ENCODE results near the gene UBIAD1. TPM values are rescaled to one million over a fixed set of nuclear protein-coding genes. Genes with fewer than 3 reads are reported as not detected.

UBIAD1 gene
- total and polyA plus RNA-seq, 9 of the 15 experiments (the other 6 are each of a cell fraction or from before 2014, with no cell fraction given), result 6.2 to 34.3 (median 22.3) TPM

- TF ChIP-seq, protein P1, sequence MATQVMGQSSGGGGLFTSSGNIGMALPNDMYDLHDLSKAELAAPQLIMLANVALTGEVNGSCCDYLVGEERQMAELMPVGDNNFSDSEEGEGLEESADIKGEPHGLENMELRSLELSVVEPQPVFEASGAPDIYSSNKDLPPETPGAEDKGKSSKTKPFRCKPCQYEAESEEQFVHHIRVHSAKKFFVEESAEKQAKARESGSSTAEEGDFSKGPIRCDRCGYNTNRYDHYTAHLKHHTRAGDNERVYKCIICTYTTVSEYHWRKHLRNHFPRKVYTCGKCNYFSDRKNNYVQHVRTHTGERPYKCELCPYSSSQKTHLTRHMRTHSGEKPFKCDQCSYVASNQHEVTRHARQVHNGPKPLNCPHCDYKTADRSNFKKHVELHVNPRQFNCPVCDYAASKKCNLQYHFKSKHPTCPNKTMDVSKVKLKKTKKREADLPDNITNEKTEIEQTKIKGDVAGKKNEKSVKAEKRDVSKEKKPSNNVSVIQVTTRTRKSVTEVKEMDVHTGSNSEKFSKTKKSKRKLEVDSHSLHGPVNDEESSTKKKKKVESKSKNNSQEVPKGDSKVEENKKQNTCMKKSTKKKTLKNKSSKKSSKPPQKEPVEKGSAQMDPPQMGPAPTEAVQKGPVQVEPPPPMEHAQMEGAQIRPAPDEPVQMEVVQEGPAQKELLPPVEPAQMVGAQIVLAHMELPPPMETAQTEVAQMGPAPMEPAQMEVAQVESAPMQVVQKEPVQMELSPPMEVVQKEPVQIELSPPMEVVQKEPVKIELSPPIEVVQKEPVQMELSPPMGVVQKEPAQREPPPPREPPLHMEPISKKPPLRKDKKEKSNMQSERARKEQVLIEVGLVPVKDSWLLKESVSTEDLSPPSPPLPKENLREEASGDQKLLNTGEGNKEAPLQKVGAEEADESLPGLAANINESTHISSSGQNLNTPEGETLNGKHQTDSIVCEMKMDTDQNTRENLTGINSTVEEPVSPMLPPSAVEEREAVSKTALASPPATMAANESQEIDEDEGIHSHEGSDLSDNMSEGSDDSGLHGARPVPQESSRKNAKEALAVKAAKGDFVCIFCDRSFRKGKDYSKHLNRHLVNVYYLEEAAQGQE (IDR thresholded peaks at IDR 0.05; ENCODE audit: borderline replicate concordance), result peak; percentile 61
- TF ChIP-seq, protein P1 (CRISPR knock-in tag; IDR thresholded peaks at IDR 0.05; ENCODE audit: low read depth), result no peak
- TF ChIP-seq MECOM (CRISPR knock-in tag; IDR thresholded peaks at IDR 0.05), result no peak
- peak; percentile 12; the same call in 1 of the 2 replicates for TF ChIP-seq RB1 (IDR thresholded peaks at IDR 0.05; ENCODE audit: low read depth)
- TF ChIP-seq ZNF41 (CRISPR knock-in tag; conservative IDR thresholded peaks at IDR 0.05), result no peak
- no peak for TF ChIP-seq HNRNPLL (IDR thresholded peaks at IDR 0.05; ENCODE audit: low read depth, low read length, poor library complexity, severe bottlenecking)
- TF ChIP-seq NCOR1 (IDR thresholded peaks at IDR 0.05), result no peak
- TF ChIP-seq SETDB1 (IDR thresholded peaks at IDR 0.05; ENCODE audit: low read length), result no peak
- TF ChIP-seq CREM (IDR thresholded peaks at IDR 0.05; ENCODE audit: low read depth), result 0 out of 2 replicates have a peak, but pooled peaks have one; percentile 15
- TF ChIP-seq, protein P2, sequence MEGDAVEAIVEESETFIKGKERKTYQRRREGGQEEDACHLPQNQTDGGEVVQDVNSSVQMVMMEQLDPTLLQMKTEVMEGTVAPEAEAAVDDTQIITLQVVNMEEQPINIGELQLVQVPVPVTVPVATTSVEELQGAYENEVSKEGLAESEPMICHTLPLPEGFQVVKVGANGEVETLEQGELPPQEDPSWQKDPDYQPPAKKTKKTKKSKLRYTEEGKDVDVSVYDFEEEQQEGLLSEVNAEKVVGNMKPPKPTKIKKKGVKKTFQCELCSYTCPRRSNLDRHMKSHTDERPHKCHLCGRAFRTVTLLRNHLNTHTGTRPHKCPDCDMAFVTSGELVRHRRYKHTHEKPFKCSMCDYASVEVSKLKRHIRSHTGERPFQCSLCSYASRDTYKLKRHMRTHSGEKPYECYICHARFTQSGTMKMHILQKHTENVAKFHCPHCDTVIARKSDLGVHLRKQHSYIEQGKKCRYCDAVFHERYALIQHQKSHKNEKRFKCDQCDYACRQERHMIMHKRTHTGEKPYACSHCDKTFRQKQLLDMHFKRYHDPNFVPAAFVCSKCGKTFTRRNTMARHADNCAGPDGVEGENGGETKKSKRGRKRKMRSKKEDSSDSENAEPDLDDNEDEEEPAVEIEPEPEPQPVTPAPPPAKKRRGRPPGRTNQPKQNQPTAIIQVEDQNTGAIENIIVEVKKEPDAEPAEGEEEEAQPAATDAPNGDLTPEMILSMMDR (IDR thresholded peaks at IDR 0.05 in 2 of 3, conservative IDR thresholded peaks at IDR 0.05 in 1 of 3; ENCODE audit: insufficient read depth in 2 of 3, low read depth in 1 of 3, low read length in 3 of 3), result peak; percentile 89 to 98 (median 93)
- TF ChIP-seq, protein P3, sequence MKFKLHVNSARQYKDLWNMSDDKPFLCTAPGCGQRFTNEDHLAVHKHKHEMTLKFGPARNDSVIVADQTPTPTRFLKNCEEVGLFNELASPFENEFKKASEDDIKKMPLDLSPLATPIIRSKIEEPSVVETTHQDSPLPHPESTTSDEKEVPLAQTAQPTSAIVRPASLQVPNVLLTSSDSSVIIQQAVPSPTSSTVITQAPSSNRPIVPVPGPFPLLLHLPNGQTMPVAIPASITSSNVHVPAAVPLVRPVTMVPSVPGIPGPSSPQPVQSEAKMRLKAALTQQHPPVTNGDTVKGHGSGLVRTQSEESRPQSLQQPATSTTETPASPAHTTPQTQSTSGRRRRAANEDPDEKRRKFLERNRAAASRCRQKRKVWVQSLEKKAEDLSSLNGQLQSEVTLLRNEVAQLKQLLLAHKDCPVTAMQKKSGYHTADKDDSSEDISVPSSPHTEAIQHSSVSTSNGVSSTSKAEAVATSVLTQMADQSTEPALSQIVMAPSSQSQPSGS (CRISPR knock-in tag; IDR thresholded peaks at IDR 0.05), result no peak
- TF ChIP-seq ZKSCAN3 (CRISPR knock-in tag; IDR thresholded peaks at IDR 0.05), result no peak
- TF ChIP-seq CTCFL (IDR thresholded peaks at IDR 0.05; ENCODE audit: borderline replicate concordance, insufficient read depth, low read depth, low read length, poor library complexity, severe bottlenecking), result peak; percentile 95
- no peak for TF ChIP-seq FOXA1 (IDR thresholded peaks at IDR 0.05; ENCODE audit: borderline replicate concordance)
- TF ChIP-seq TAF9B (IDR thresholded peaks at IDR 0.05; ENCODE audit: partially characterized antibody), result no peak
- no peak for TF ChIP-seq CHCHD3 (CRISPR knock-in tag; IDR thresholded peaks at IDR 0.05)
Measured at GRCh38 chr1:11337580-11338073, 64.6 kb downstream of the UBIAD1 start (continued).
